Measurements from ENCODE around the gene SYNPO.

SYNPO gene

GRCh38 chr5:150645070-150645700, 4.7 kb downstream of the SYNPO start:
- DNase-seq (ENCODE audit: low read depth) = peak; percentile 88
- TF ChIP-seq CTCF (conservative IDR thresholded peaks at IDR 0.05; ENCODE audit: low read depth, low read length) = no peak
- no peak overlapping the region for H3K4me3 ChIP-seq (ENCODE audit: low read depth, low read length)

- no peak for TF ChIP-seq CTCF (conservative IDR thresholded peaks at IDR 0.05; ENCODE audit: low read depth, low read length)
- DNase-seq (ENCODE audit: low read depth) = no peak
- no peak overlapping the region for H3K4me3 ChIP-seq (ENCODE audit: low read depth, low read length)
These were observed 7.1 kb downstream of the SYNPO start for GRCh38 chr5:150647275-150648251.

- H3K4me3 ChIP-seq (ENCODE audit: low read depth, low read length) = no peak overlapping the region
- TF ChIP-seq CTCF (conservative IDR thresholded peaks at IDR 0.05; ENCODE audit: low read depth, low read length) = no peak
These were observed 8.0 kb downstream of the SYNPO start for GRCh38 chr5:150648294-150649107.

GRCh38 chr5:150649108-150650020, 8.9 kb downstream of the SYNPO start:
- H3K4me3 ChIP-seq (ENCODE audit: low read depth, low read length) = no peak overlapping the region
- no peak for TF ChIP-seq CTCF (conservative IDR thresholded peaks at IDR 0.05; ENCODE audit: low read depth, low read length)
- DNase-seq (ENCODE audit: low read depth) = no peak

More at GRCh38 chr5:150648294-150649107, 8.0 kb downstream of the SYNPO start:
- DNase-seq (ENCODE audit: low read depth) = no peak

- no peak overlapping the region for H3K4me3 ChIP-seq (ENCODE audit: low read depth, low read length)
- no peak for TF ChIP-seq CTCF (conservative IDR thresholded peaks at IDR 0.05; ENCODE audit: low read depth, low read length)
- no peak for DNase-seq (ENCODE audit: low read depth)
These were observed 9.9 kb downstream of the SYNPO start for GRCh38 chr5:150650021-150651006.
